ENCODE data around the gene ATG2B.

The ATG2B gene

DNA sequence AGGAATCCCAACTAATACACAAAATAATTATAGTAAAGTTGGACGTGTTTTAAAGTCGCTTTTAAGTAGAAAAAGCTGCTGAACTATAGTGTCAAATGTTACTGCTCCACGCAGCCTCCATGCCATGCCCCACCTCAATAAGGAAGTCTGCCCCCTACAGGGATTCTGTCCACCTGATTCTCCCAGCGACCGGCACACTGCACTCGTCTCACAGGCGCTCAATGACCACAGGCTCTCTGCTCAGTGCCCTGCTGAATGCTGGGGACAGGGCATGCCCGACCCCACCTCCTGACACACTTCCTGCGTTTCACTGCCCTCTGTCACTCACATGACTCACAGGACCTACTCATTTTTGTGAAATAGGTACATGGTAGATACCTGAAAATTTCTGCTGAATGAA is 58.2 kb downstream of the ATG2B start:
- no peak for FAIRE-seq

DNA sequence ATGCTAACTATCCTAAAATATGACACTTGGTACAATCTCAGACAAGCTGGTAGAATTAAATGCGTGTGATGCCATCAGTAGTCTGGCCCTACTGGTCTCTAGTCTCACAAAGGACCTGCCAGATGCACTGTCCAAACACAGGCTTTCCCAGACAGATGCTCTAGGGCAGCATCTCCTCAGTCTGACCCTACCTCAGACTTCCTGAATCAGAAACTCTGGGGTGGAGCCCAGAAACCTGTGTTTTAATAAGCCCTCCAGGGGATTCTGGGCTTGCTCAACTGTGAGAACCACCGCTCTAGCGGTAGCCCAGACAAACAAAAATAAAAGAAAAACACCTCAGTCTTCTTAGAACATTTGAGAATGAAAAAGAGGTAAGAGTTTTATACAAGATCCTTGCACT is 59.2 kb downstream of the ATG2B start:
- FAIRE-seq = no peak

GRCh38 chr14:96299441-96299840 is 63.7 kb downstream of the ATG2B start:
- no peak for FAIRE-seq

- no peak for FAIRE-seq
Measured at GRCh38 chr14:96297997-96298515, 65.1 kb downstream of the ATG2B start.

GRCh38 chr14:96297000-96297399 is 66.1 kb downstream of the ATG2B start:
- peak; percentile 94 for FAIRE-seq

DNA sequence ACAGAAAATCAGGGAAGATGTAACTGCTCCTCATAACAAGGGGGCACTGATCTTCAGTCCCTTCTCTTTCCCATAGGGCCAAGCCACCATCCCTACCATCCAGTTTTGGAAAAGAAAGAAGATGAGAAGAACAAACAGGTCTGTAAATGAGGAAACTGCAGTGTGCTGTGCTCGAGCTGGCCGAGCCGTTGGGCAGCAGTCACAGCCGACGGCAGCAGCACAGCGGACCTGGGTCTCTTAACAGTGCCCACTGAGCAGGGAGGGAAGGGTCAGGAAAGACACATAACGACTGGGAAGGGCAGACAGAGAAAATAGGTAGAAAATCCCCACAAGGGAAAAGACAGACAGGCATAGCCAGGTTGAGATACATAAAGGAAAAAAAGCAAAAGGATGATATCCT is 68.9 kb downstream of the ATG2B start:
- FAIRE-seq = no peak

DNA sequence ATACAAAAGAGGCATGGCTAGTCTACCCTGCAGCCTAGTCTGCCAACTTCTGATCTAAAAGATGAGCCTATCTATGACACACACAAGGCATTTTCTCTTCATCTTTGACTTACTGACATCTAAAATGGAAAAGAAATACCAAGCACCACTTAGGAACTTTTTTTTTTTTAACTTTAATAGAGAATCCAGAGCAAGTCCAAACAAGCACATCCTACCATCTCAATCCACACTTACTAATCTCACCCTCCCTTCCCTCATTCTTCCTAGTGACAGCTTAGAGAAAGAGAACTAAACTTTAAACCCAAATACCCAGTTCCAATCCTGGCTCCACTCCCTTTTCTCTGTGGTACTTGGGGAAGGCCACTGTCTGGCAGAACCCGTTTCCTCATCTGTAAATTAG is 75.3 kb downstream of the ATG2B start:
- no peak for FAIRE-seq

DNA sequence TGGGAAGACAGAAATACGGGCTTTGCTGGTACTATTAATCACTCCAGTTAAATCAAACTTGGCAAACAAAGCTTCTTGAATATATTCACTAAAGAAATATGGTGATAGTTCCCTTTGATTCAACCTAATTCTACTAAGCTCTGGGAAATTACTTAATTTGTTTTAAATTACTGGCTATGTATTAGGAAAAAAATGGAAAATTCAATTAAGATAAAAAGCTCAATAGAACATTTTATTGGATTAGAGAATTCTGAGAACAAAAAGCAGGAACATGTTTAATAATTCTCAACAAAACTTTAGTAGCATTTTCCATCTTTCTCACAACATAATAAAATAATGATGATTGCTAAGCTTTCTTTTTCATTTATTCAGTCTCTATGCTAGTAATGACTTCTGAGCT is 76.9 kb downstream of the ATG2B start:
- FAIRE-seq = no peak

- no peak for FAIRE-seq
Measured at GRCh38 chr14:96285667-96286066, 77.5 kb downstream of the ATG2B start.

GRCh38 chr14:96284430-96284829 is 78.7 kb downstream of the ATG2B start:
- FAIRE-seq = no peak

DNA sequence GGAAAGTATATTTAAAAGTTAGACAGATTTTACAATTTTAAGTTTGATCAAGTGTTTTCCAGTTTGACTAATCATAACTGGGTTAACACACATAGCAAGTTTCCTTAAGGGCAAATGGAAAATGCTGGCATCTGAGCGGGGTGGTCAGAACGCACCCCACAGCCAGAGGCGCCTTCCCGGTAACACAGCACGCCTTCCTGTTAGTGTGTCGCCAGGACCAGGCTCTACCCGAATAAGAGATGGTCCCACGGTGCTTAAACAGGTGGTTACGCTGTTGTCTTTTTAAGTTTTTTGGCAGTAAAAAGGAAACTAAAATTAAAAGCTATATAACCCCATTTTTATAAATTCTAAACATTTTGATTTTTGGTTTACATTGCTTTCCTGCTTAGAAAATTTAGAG is 79.1 kb downstream of the ATG2B start:
- no peak for FAIRE-seq

- no peak for FAIRE-seq
Measured at GRCh38 chr14:96281486-96281885, 81.7 kb downstream of the ATG2B start.

- no peak for FAIRE-seq
Measured at GRCh38 chr14:96280104-96280503, 83.0 kb downstream of the ATG2B start.

DNA sequence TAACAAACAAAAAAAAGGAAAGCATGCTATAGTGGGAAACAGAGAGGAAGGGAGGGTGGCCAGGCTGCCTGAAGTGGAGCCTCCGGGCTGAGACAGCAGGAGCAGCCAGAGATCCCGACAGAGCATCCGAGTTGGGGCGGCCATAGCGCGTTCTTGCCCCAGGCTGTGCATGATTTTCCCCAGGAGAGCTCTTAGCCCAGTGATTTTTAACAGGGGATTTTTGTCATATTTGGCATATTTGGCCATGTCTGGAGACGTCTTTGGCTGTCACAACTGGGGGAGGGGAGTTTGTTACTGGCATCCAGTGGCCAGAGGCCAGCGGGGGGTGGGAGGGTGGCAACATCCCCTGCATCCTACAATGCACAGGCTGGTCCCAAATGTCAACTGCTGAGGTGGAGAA is 83.6 kb downstream of the ATG2B start:
- no peak for FAIRE-seq

GRCh38 chr14:96277890-96278289 is 85.3 kb downstream of the ATG2B start:
- FAIRE-seq = no peak

GRCh38 chr14:96275177-96276112 is 87.7 kb downstream of the ATG2B start:
- no peak for FAIRE-seq

GRCh38 chr14:96274543-96274942 is 88.6 kb downstream of the ATG2B start:
- FAIRE-seq = no peak

DNA sequence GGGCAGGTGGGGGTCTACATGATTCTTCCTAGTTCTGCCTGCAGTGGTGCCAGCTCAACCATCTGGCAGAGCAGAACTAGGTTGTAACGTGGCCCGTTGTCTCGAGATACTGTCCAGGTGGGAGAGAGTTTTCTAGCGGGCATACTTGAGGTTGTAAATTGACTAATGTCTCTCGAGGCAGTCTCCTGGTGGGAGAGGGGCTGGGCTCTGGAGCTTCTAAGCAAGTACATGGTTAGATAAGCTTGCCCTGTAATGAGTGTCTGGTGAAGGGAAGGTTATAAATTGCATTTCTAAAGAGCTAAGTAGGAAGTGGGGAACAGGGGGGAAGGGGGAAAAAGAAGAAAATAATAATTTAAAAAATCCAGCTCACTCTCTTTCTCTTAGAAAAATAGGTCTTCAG is 89.0 kb downstream of the ATG2B start:
- FAIRE-seq = no peak

DNA sequence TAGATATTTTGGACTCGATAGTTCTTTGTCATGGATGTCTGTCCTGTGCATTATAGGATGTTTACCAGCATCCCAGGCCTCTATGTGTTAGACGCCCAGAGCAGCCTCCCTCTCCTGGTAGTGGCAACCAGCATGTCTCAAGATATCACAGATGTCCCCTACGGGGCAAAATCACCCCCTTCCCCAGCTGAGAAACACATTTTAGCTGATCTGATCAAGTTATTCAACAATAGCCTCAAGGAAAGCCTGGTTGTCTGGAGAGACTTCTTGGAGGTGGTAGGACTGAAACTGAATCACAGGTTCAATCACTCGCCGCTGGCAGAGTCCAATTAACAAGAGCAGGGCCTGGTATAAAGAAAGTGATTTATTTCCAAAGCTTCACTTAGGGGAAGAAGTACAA is 89.5 kb downstream of the ATG2B start:
- FAIRE-seq = no peak

- FAIRE-seq = no peak
Measured at GRCh38 chr14:96272777-96273473, 90.2 kb downstream of the ATG2B start.

DNA sequence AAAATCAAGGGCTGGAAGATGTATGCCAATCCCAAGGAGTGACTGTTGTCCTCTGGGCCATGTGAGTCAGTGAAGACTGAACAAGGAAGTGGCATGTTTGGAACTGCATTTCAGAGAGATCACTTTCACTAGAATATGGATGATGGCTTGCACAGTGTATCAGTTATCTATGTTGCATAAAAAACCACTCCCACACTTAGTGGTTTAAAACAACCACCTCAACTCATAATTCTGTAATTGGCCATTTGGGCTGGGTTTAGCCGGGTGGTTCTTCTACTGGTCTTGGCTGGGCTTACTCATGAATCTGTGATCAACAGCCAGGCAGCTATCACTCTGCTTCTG is 91.7 kb downstream of the ATG2B start:
- no peak for FAIRE-seq

GRCh38 chr14:96270565-96271420 is 92.3 kb downstream of the ATG2B start:
- no peak for FAIRE-seq

- FAIRE-seq = no peak
Measured at GRCh38 chr14:96269359-96269710, 93.8 kb downstream of the ATG2B start.

Measured in endometrium (tissue), 2 donors.